Natural killer cell (primary cell): ENCODE data around the gene CYP3A7. TPM values are rescaled to one million over a fixed set of nuclear protein-coding genes. Genes with fewer than 3 reads are reported as not detected.
"Not testable (repeated sequence)": the region's sequence is repeated elsewhere in the genome, so short reads cannot be mapped to it uniquely, and the experiment has no call there.

Experiments used
- ATAC-seq, 3 donors: fragments of 150-1000 bp in 2 of 3; fragments of 200-7000 bp in 1 of 3; cut with Tn5 transposase; 1 replicate in 1 of 3; 2 replicates in 2 of 3; pipeline ENCODE4 v1.10.0; 2021; ENCODE audit warnings: mild to moderate bottlenecking in 2 of 3, moderate library complexity in 2 of 3
- DNase-seq, 2 donors: peaks; one replicate each; pipeline versions ENCODE4 v3.0.0 to v3.0.0-alpha.2; 2013 to 2021; ENCODE audit warnings: mixed read lengths in 1 of 2
- H3K27ac ChIP-seq: one replicate; pipeline ENCODE4 v1.5.1; 2013; ENCODE audit warnings: mild to moderate bottlenecking, low read length
- H3K27me3 ChIP-seq: one replicate; pipeline ENCODE4 v1.6.1; 2013; ENCODE audit warnings: low read length; ENCODE audit not compliant: control insufficient read depth, insufficient read depth
- H3K36me3 ChIP-seq: one replicate; pipeline ENCODE4 v1.6.1; 2013; ENCODE audit warnings: low read length; ENCODE audit not compliant: control insufficient read depth, insufficient read depth
- H3K4me1 ChIP-seq: one replicate; pipeline ENCODE4 v1.6.1; 2013; ENCODE audit warnings: low read length; ENCODE audit not compliant: control insufficient read depth, insufficient read depth
- H3K4me3 ChIP-seq: one replicate; pipeline ENCODE4 v1.5.1; 2013; ENCODE audit warnings: low read length
- H3K9me3 ChIP-seq: one replicate; pipeline ENCODE4 v1.6.1; 2013; ENCODE audit warnings: low read length; ENCODE audit not compliant: control insufficient read depth, insufficient read depth
- H3K27ac Mint-ChIP-seq, 2 donors: one replicate each; pipeline ENCODE4 v1.8.0; 2022; ENCODE audit warnings: mild to moderate bottlenecking in 2 of 2, mixed read lengths in 2 of 2, moderate library complexity in 1 of 2
- H3K27me3 Mint-ChIP-seq, 2 donors: one replicate each; pipeline ENCODE4 v1.8.0; 2022; ENCODE audit warnings: low read depth in 2 of 2, mixed read lengths in 2 of 2
- H3K36me3 Mint-ChIP-seq: one replicate; pipeline ENCODE4 v1.8.0; 2022; ENCODE audit warnings: mixed read lengths
- H3K4me1 Mint-ChIP-seq, 2 donors: one replicate each; pipeline ENCODE4 v1.8.0; 2022; ENCODE audit warnings: mixed read lengths in 2 of 2
- H3K4me3 Mint-ChIP-seq: one replicate; pipeline ENCODE4 v1.8.0; 2022; ENCODE audit warnings: mild to moderate bottlenecking, moderate library complexity, mixed read lengths
- H3K9me3 Mint-ChIP-seq, 2 donors: one replicate each; pipeline ENCODE4 v1.8.0; 2022; ENCODE audit warnings: mixed read lengths in 2 of 2
- WGBS: methylation state at CpG from one replicate; pipeline ENCODE4 v1.1.7; 2013; ENCODE audit warnings: missing lambda C conversion rate; ENCODE audit not compliant: insufficient coverage; 5-methylcytosine and 5-hydroxymethylcytosine counted together
- intact Hi-C: fragments of 100-400 bp; cut with micrococcal nuclease; formaldehyde crosslinking; loops from one replicate; pipeline ENCODE4 v1.14.2; 2022
- total RNA-seq, 4 donors: library from RNA; stranded (reverse); fragments of 120-200 nt in 1 of 4; gene quantifications; one replicate each; pipeline versions ENCODE4 v1.2.3 to v1.2.4, GENCODE V29; 2013 to 2022
- TF ChIP-seq, protein P1 (sequence below): fragments of 200-600 bp; IDR thresholded peaks from one replicate; pipeline ENCODE4 v1.8.0; 2022; ENCODE audit warnings: antibody characterized with exemption

Gene CYP3A7
- total RNA-seq, 3 donors from 2014 or later (not counting 1 experiment from before 2014, with no cell fraction given), result not detected

DNA sequence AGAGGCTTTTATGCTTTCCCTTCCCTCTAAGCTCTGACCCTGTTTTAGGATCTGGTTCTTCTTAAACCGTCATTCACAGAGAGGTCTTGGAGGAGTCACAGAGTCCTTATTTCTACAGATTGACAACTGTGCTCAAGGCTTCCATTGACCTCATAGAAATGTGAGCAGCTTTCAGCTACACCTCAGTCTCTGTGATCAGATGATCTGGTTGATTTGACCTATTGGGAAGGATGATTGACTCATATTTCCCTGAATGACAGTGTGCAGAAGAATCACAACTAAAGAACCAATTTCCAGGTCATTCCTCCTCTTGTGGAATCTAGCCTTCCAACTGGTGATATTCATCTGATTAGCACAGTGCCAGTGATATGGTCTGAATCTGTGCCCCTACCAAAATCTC lies 45.6 kb upstream of the CYP3A7 start:
- no peak overlapping the region for H3K27ac ChIP-seq
- Mint-ChIP-seq H3K4me3 (no peak overlapping the region), H3K36me3 (no peaks in the 10 kb centered on the region), H3K4me1 (peaks cover 0 to 5% of the 10 kb centered on the region in 2 donors), H3K27me3 (peaks cover 21 to 45% of the 10 kb centered on the region in 2 donors), H3K27ac (no peak overlapping the region), H3K9me3 (no peaks in the 10 kb centered on the region)
- no peaks in the 10 kb centered on the region for H3K9me3 ChIP-seq
- DNase-seq, result no peak
- no peak overlapping the region for H3K4me3 ChIP-seq
- H3K36me3 ChIP-seq, result no peaks in the 10 kb centered on the region
- intact Hi-C loops, result no loop called here
- no peak for ATAC-seq
- WGBS, result 95% methylated on average over 1 of the region's 1 CpG
- TF ChIP-seq, protein P1, sequence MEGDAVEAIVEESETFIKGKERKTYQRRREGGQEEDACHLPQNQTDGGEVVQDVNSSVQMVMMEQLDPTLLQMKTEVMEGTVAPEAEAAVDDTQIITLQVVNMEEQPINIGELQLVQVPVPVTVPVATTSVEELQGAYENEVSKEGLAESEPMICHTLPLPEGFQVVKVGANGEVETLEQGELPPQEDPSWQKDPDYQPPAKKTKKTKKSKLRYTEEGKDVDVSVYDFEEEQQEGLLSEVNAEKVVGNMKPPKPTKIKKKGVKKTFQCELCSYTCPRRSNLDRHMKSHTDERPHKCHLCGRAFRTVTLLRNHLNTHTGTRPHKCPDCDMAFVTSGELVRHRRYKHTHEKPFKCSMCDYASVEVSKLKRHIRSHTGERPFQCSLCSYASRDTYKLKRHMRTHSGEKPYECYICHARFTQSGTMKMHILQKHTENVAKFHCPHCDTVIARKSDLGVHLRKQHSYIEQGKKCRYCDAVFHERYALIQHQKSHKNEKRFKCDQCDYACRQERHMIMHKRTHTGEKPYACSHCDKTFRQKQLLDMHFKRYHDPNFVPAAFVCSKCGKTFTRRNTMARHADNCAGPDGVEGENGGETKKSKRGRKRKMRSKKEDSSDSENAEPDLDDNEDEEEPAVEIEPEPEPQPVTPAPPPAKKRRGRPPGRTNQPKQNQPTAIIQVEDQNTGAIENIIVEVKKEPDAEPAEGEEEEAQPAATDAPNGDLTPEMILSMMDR, result no peak
- H3K4me1 ChIP-seq, result no peaks in the 10 kb centered on the region
- no peaks in the 10 kb centered on the region for H3K27me3 ChIP-seq

DNA sequence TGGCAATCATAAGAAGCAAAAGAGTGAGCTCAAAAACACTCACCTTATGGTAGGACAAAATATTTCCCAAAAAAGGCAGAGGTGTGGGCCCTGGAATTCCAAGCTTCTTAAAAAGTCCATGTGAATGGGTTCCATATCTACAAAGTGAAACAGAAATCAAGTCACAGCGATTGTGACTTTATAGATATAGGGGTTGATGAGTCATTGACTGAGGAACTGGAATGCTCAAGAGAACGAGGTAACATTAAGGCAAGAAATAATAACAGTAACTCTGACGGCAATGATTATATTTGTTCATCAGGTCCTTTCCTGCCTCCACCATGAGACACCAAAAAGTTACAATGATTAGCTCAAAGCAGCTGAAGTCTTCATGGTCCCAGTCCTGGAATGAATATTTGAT lies 45.0 kb upstream of the CYP3A7 start:
- Mint-ChIP-seq H3K27me3 (peaks cover 26 to 51% of the 10 kb centered on the region in 2 donors), H3K36me3 (no peaks in the 10 kb centered on the region), H3K4me1 (peaks cover 0 to 5% of the 10 kb centered on the region in 2 donors), H3K27ac (no peak overlapping the region), H3K4me3 (no peak overlapping the region), H3K9me3 (no peaks in the 10 kb centered on the region)
- 87% methylated on average over 3 of the region's 3 CpGs for WGBS
- Histone ChIP-seq H3K4me3 (no peak overlapping the region), H3K4me1 (no peaks in the 10 kb centered on the region), H3K27me3 (no peaks in the 10 kb centered on the region), H3K36me3 (no peaks in the 10 kb centered on the region), H3K27ac (no peak overlapping the region), H3K9me3 (no peaks in the 10 kb centered on the region)
- DNase-seq (no peak), ATAC-seq (no peak)
- intact Hi-C loops, result no loop called here
- TF ChIP-seq, protein P1, result no peak

DNA sequence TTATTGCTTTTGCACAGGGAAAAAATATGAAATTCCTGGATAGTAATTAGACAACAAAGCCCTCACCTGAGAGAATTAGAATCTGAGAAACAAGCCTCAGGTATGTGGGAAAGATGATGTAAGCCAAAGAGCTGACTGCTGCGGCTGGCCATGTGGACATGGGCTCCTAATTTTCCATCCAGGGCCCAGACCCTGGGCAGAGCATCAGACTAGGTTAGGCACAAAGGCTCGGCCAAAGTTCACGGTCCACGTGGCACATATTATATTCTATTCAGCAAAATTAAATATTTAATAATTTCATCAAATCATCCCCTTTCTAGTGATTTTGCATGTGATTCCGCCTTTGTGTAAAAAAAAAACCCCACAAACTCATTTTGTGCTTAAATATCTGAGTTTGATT lies 43.9 kb upstream of the CYP3A7 start:
- no peak overlapping the region for H3K4me3 ChIP-seq
- DNase-seq (no peak), ATAC-seq (no peak)
- Mint-ChIP-seq H3K4me1 (no peaks in the 10 kb centered on the region), H3K9me3 (no peaks in the 10 kb centered on the region), H3K27ac (no peak overlapping the region), H3K27me3 (peaks cover 31 to 61% of the 10 kb centered on the region in 2 donors), H3K4me3 (no peak overlapping the region), H3K36me3 (no peaks in the 10 kb centered on the region)
- TF ChIP-seq, protein P1, result no peak
- no peaks in the 10 kb centered on the region for H3K9me3 ChIP-seq
- 81% methylated on average over 5 of the region's 5 CpGs for WGBS
- no peaks in the 10 kb centered on the region for H3K4me1 ChIP-seq
- intact Hi-C loops, result no loop called here
- H3K27ac ChIP-seq, result no peak overlapping the region
- H3K36me3 ChIP-seq, result no peaks in the 10 kb centered on the region
- no peaks in the 10 kb centered on the region for H3K27me3 ChIP-seq

DNA sequence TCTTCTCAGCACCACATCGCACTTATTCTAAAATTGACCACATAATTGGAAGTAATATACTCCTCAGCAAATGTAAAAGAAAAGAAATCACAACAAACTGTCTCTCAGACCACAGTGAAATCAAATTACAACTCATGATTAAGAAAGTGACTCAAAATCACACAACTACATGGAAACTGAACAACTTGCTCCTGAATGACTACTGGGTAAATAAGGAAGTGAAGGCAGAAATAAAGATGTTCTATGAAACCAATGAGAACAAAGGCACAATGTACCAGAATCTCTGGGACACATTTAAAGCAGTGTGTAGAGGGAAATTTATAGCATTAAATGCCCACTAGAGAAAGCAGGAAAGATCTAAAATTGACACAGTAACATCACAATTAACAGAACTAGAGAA lies 38.4 kb upstream of the CYP3A7 start:
- DNase-seq, H3K36me3 Mint-ChIP-seq, H3K9me3 ChIP-seq, H3K36me3 ChIP-seq, H3K4me3 ChIP-seq, H3K27me3 ChIP-seq, ATAC-seq, H3K9me3 Mint-ChIP-seq, H3K27ac Mint-ChIP-seq, H3K27ac ChIP-seq, H3K4me3 Mint-ChIP-seq, H3K4me1 ChIP-seq, intact Hi-C loops: not testable (repeated sequence)
- Mint-ChIP-seq H3K27me3 (peaks cover 31 to 49% of the 10 kb centered on the region in 2 donors), H3K4me1 (peaks cover 4 to 11% of the 10 kb centered on the region in 2 donors)
- 91% methylated on average over 1 of the region's 1 CpG for WGBS
